GM18861 (cell line): Measurements from ENCODE around the gene ARHGAP45.

Experiments used
- ATAC-seq: cut with Tn5 transposase; IDR thresholded peaks from one replicate; pipeline ENCODE4 v1.9.1; 2021; ENCODE audit not compliant: unreplicated experiment

ARHGAP45 gene

DNA sequence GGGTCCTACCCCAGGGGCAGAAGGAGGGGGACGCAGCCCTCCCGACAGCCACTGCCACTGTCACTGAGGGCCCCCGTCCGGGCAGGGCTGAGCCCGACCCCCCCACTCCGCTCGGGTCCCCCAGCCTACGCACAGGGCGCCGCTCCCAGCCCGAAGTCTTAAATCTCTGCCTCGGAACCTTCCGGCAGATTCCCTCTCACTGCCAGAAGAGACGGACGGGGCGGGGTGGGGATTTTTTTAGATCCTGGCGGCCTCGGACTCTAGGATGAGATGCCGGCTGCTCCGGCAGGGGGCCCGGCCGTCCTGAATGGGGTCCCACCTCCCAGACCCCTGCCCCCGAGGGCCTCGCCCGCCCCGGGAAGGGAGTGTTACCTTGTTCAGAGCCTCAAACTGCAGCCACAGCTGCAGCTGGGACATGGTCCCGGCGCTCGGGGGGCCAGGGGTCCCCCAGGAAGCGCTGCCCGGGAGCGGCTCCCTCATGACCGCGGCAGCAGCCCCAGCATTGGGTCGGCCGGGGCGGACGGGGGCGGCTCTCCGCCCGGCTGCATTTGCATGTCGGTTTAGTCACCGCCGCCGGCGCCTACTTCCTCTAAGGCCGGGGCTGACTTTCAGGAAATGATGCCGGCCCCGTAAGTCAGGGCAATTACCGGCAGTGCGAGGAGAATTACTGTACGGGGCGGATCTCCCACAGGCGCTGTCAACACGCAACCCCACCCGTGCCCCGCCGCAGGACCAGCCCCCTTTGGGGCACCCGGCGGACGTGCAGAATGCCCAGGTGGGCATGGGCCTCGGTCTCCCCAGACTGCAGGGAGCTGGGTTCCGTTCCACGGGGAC, 65.0 kb downstream of the ARHGAP45 start:
- peak; percentile 31 for ATAC-seq

DNA sequence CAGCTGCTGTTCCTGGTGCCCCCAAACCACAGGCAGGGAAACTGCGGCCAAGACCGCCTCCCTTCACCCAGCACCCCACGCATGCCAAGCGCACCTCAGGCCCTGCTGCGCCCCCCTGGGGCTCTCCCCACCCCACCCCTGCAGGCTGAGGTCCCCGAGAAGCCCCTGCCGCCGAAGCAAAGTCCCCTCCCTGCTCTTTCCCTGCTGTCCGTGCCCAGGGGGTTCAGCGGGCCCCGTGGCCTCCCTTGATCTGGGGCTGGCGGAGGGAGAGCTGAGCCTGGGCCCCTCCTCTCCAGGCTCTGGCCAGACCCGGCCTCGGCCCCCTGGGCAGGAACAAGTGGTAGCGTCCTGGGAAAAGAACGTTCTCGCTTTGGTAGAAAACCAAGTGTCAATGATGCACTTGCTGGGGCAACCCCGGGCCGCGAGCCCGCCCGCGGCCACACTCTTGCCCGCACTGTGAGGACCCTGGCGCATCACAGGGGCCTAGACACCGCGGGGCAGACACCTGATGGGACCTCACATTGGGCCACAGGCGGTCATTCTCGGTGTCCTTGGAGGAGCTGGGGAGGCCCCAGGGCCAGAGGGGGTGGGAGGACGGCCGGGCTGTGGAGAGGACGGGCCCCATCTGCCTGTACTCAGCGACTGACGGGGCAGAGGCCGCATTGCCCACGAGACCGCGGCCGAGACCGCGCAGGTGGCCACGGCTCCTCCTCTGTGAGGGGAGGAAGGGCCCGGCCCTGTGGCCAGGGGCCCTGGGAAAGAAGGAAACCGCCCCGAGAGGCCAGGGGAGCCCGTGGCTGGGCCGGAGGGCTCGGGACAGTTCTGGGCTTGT, 65.8 kb downstream of the ARHGAP45 start:
- ATAC-seq: no peak

DNA sequence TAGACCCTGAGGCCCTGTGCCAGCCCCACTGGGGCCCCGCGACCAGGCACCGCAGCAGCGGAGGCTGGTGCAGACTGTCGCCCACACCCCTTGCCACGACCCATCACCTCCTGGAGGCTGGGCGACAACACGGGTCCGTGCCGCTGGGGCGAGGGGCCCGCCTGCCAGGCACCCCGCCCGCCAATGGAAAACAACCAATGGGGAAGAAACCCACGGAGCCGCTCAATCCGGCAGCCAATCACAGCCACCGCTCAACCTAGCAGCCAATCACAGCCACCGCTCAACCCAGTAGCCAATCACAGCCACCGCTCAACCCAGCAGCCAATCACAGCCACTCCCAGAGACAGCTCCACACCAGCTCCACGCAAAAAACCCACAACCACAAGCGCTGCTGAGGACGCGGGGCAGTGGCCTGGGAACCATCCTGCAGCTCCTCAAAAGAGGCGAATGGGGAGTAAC, 66.5 kb downstream of the ARHGAP45 start:
- no peak for ATAC-seq

DNA sequence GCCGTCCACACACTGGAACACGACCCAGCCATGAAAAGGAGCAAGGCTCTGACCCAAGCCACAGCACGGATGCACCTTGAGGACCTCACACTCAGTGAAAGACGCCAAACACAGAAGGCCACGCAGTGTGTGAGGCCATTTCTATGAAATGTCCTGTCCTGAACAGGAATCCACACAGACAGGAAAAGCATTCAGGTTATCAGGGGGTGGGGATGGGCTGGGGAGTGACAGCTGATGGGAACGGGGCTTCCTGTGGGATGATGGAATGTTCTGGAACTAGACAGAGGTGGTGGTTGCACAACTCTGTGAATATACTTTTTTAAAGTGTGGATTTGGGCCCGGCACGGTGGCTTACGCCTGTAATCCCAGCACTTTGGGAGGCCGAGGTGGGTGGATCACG, 67.5 kb downstream of the ARHGAP45 start:
- no peak for ATAC-seq

DNA sequence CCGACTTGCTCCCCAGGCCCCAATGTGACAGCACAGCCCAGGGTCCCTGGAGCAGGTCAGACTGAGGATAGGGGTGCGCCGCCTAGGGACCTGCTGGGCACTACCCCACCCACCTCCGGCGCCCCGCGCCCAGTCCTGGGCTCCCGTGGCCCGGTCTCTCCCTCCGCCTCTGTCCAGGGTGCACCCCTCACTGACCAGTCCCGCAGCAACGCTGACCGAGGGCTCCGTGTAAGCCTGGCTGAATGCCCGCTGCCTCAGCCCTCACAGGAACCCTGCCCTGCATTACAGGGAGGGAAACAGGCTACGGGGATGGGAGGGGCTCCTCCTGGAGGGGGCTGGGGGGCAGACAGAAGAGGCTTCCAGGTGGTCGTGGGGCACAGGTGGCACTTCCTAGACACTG, 68.5 kb downstream of the ARHGAP45 start:
- ATAC-seq: no peak

DNA sequence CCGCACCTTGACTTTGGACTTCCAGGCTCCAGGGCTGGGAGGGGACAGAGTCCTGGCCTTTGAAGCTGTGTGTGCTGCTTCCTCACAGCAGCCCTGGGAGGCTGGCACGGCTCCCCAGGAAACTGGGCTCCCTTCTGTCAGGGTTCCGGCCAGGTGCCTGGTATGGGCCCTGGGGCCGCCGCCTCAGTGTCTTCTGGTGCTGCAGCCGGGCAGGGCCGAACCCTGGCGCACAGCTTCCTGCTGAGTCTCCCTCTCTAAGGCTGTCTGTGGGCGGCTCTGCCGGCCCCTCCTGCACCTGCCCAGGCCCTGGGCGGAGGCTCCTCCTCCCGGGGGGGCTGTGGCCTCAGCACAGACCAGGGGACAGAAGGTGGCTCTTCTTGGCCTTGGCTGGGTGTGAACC, 69.2 kb downstream of the ARHGAP45 start:
- ATAC-seq: no peak
